ENCODE measurements around the gene GAB3. TPM values are rescaled to one million over a fixed set of nuclear protein-coding genes. Genes with fewer than 3 reads are reported as not detected.

The GAB3 gene
- total RNA-seq, 1 donor from 2014 or later = 0.14 TPM

DNA sequence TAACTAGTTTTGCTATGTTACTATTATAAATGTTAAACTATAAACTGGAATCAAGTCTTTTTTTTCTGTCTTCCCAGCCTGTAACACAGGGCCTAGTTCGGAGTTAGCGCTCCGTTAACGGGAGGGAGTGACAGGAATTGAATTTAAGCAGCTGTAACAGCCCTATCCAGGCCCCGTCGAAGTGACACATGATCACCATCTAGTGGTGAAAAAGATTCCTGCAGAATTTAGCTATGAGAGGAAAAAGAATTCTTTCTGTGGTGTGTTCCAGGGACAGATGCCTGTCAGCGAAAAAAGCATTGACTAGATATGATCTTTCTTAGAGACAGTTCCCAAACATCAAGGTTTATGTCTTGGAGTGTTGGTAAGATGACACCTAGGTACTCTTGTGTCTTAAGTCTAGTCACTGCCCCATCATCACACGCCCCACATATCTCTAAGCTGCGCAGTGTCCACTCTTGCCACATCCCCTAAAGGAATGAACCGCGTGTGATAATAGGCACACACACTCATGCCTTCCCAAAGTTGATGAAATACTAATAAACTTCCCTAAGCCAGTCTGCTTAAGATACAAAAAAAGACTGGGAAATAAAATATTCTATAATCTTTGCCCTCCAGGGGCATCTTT, 2.1 kb downstream of the GAB3 start:
- H3K4me3 Mint-ChIP-seq (ENCODE audit: low read depth) = no peak overlapping the region
- no peak overlapping the region for H3K27ac Mint-ChIP-seq
- peaks cover 45% of the 10 kb centered on the region for H3K27me3 Mint-ChIP-seq
- TF ChIP-seq, protein P1, sequence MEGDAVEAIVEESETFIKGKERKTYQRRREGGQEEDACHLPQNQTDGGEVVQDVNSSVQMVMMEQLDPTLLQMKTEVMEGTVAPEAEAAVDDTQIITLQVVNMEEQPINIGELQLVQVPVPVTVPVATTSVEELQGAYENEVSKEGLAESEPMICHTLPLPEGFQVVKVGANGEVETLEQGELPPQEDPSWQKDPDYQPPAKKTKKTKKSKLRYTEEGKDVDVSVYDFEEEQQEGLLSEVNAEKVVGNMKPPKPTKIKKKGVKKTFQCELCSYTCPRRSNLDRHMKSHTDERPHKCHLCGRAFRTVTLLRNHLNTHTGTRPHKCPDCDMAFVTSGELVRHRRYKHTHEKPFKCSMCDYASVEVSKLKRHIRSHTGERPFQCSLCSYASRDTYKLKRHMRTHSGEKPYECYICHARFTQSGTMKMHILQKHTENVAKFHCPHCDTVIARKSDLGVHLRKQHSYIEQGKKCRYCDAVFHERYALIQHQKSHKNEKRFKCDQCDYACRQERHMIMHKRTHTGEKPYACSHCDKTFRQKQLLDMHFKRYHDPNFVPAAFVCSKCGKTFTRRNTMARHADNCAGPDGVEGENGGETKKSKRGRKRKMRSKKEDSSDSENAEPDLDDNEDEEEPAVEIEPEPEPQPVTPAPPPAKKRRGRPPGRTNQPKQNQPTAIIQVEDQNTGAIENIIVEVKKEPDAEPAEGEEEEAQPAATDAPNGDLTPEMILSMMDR (IDR thresholded peaks at IDR 0.05; ENCODE audit: unreplicated experiment) = peak; percentile 64
- no peaks in the 10 kb centered on the region for H3K4me1 Mint-ChIP-seq (ENCODE audit: low read depth)
- DNase-seq (ENCODE audit: low spot score, unreplicated experiment) = no peak
- no peaks in the 10 kb centered on the region for H3K36me3 Mint-ChIP-seq (ENCODE audit: insufficient read depth)
- H3K9me3 Mint-ChIP-seq (ENCODE audit: low read depth) = peaks cover 7% of the 10 kb centered on the region

DNA sequence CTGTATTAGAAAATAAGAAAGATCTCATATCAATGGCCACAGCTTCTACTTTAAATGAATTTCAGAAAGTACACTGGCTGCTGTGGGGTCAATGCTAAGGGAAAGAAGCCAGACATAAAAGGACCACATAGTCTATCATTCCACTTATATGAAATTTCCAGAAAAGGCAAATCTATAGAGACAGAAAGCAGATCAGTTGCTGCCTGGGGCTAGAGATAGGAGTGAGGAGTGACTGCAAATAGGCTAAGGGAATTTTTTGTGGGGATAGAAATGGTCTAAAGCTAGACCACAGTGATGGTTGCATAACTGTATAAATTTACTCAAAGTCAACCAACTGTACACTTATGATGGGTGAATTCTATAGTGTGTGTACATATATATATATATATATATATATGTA, 8.3 kb downstream of the GAB3 start:
- H3K9me3 Mint-ChIP-seq (ENCODE audit: low read depth) = peaks cover 10% of the 10 kb centered on the region
- no peak overlapping the region for H3K27ac Mint-ChIP-seq
- no peaks in the 10 kb centered on the region for H3K36me3 Mint-ChIP-seq (ENCODE audit: insufficient read depth)
- TF ChIP-seq, protein P1 (IDR thresholded peaks at IDR 0.05; ENCODE audit: unreplicated experiment) = no peak
- no peak overlapping the region for H3K4me3 Mint-ChIP-seq (ENCODE audit: low read depth)
- no peak for DNase-seq (ENCODE audit: low spot score, unreplicated experiment)
- no peaks in the 10 kb centered on the region for H3K27me3 Mint-ChIP-seq
- H3K4me1 Mint-ChIP-seq (ENCODE audit: low read depth) = no peaks in the 10 kb centered on the region

DNA sequence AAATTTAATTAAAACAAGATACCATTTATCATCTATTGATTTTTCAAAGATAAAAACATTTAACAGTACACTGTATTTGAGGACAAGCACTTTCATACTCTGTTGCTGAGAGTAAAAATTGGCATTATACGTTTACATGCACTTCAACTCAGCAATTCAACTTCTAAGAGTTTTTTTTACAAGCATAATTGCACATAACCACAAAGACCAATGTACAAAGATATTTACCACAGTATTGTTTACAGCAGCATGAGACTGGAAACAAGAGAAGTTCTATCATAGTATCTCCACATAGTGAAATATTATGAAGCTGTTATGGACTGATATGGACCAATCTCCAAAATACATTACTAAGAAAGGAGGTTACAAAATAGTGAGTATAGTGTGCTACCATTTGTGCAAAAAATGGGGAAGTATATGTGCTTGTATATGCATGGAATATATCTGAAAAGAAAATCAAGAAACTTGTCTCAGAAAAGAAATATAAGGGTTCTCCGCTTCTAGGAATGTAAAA, 10.9 kb downstream of the GAB3 start:
- H3K4me3 Mint-ChIP-seq (ENCODE audit: low read depth) = no peak overlapping the region
- no peak for DNase-seq (ENCODE audit: low spot score, unreplicated experiment)
- H3K4me1 Mint-ChIP-seq (ENCODE audit: low read depth) = no peaks in the 10 kb centered on the region
- no peaks in the 10 kb centered on the region for H3K27me3 Mint-ChIP-seq
- no peak overlapping the region for H3K27ac Mint-ChIP-seq
- no peaks in the 10 kb centered on the region for H3K36me3 Mint-ChIP-seq (ENCODE audit: insufficient read depth)
- peaks cover 10% of the 10 kb centered on the region for H3K9me3 Mint-ChIP-seq (ENCODE audit: low read depth)
- TF ChIP-seq, protein P1 (IDR thresholded peaks at IDR 0.05; ENCODE audit: unreplicated experiment) = no peak

DNA sequence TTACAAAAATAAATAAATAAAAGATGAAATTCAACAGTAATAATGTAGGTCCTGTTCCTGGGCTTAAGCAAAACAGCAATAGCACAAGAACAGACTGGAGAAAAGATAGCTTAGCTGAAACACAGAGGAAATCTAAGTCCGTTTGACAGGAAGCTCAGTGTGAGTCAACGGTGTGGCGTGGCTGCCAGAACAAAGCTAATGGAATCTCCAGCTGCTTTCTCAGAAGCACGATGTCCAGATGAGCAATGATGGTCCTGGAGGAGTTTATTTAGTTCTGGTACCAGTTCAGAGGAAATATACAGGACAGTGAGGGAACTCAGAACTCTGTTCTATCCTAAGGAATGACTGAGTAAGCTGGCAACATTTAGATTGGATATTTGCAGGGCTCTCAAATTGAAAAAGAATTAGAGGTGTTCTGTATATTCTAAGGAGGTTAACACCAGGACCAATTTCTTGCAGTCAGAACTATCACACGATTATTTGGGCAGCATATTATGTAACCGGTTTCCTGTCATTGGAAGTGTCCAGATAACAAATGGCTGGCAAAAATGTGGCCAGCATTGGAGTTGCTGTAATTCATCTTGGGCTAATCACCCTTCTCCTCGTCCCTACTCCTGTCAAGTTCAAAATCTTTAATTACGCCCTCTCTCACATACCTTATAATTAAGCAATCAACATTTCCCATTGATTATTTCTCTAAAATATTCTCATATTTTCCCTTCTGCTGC, 12.7 kb downstream of the GAB3 start:
- DNase-seq (ENCODE audit: low spot score, unreplicated experiment) = no peak
- Mint-ChIP-seq H3K4me1 (ENCODE audit: low read depth) (no peaks in the 10 kb centered on the region), H3K27ac (no peak overlapping the region), H3K4me3 (ENCODE audit: low read depth) (no peak overlapping the region), H3K9me3 (ENCODE audit: low read depth) (peaks cover 6% of the 10 kb centered on the region), H3K27me3 (no peaks in the 10 kb centered on the region), H3K36me3 (ENCODE audit: insufficient read depth) (no peaks in the 10 kb centered on the region)
- TF ChIP-seq, protein P1 (IDR thresholded peaks at IDR 0.05; ENCODE audit: unreplicated experiment) = no peak

DNA sequence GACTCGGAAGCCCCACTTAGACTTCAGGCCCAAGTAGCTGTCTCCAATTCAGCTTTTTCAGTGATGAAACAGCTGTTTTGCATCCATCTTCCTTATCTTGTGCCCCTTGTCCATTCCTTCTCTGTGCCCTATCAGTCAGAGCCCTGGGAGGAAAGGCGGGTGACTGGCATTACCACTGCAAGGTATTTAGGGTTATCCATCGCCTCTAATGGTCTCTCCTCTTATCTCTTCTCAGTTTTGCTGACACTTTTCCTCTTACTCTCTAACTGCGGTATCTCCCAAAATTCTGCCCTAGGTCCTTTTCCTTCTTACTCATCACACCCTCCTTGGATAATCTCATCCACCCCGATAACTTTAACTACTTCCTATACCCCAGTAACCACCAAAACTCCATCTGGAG, 13.7 kb downstream of the GAB3 start:
- Mint-ChIP-seq H3K27ac (no peak overlapping the region), H3K36me3 (ENCODE audit: insufficient read depth) (no peaks in the 10 kb centered on the region), H3K4me3 (ENCODE audit: low read depth) (no peak overlapping the region), H3K27me3 (no peaks in the 10 kb centered on the region), H3K4me1 (ENCODE audit: low read depth) (no peaks in the 10 kb centered on the region), H3K9me3 (ENCODE audit: low read depth) (peaks cover 6% of the 10 kb centered on the region)
- DNase-seq (ENCODE audit: low spot score, unreplicated experiment) = no peak
- TF ChIP-seq, protein P1 (IDR thresholded peaks at IDR 0.05; ENCODE audit: unreplicated experiment) = no peak

Measured in progenitor cell of endocrine pancreas (in vitro differentiated cells).